SK-N-SH (cell line): ENCODE data around the gene ERN1. TPM values are rescaled to one million over a fixed set of nuclear protein-coding genes. Genes with fewer than 3 reads are reported as not detected.

Source experiments
- CTCF ChIA-PET: fragments of 300-600, 350-600 bp; formaldehyde crosslinking; extraction: SDS; loops from one replicate; lab custom pipeline; 2021; lab: Yijun Ruan, JAX
- POLR2A ChIA-PET: fragments of 350-600 bp; sonication (Branson Sonifier 250); formaldehyde crosslinking; extraction: SDS; loops from one replicate; lab custom pipeline; 2020; ENCODE audit warnings: antibody characterized with exemption, inconsistent platforms; lab: Yijun Ruan, JAX
- DNase-seq: peaks from one replicate; pipeline ENCODE4 v3.0.0; 2012
- H2AFZ ChIP-seq: fragments of 200-600 bp; sonication (generic); 2 replicates; pipeline ENCODE4 v1.8.1; 2016; ENCODE audit warnings: antibody characterized with exemption, mild to moderate bottlenecking, low read depth
- H3F3A ChIP-seq: fragments of 200-600 bp; sonication (generic); replicated peaks from 2 replicates; pipeline ENCODE3; 2016; ENCODE audit warnings: antibody characterized with exemption, mild to moderate bottlenecking; ENCODE audit not compliant: insufficient read depth
- H3K27ac ChIP-seq, 2 experiments: fragments of 200-500 bp in 1 of 2; fragments of 200-600 bp in 1 of 2; sonication (Bioruptor generic) in 1 of 2; sonication (generic), shearing (Covaris generic) in 1 of 2; 2 replicates each; pipeline versions ENCODE4 v1.5.1 to v1.6.1; 2014 to 2016; ENCODE audit warnings: low read depth in 2 of 2, inconsistent platforms in 1 of 2, low read length in 1 of 2, mild to moderate bottlenecking in 1 of 2, mixed read lengths in 1 of 2
- H3K27me3 ChIP-seq: fragments of 200-600 bp; sonication (generic), shearing (Covaris generic); 2 replicates; pipeline ENCODE4 v1.6.1; 2016; ENCODE audit warnings: mixed run types; ENCODE audit not compliant: insufficient read depth
- H3K36me3 ChIP-seq, 2 experiments: fragments of 200-500 bp in 1 of 2; fragments of 200-600 bp in 1 of 2; sonication (Bioruptor generic) in 1 of 2; sonication (generic) in 1 of 2; replicated peaks in 1 of 2; 2 replicates each; pipeline versions ENCODE3 to v1.5.1; 2014 to 2016; ENCODE audit warnings: low read length in 1 of 2, mild to moderate bottlenecking in 1 of 2; ENCODE audit not compliant: insufficient read depth in 2 of 2, control insufficient read depth in 1 of 2
- H3K4me1 ChIP-seq, 2 experiments: fragments of 200-500 bp in 1 of 2; fragments of 200-600 bp in 1 of 2; sonication (Bioruptor generic) in 1 of 2; sonication (generic), shearing (Covaris generic) in 1 of 2; 2 replicates each; pipeline versions ENCODE4 v1.5.1 to v1.6.1; 2014 to 2016; ENCODE audit warnings: low read depth in 1 of 2, low read length in 1 of 2, mixed run types in 1 of 2; ENCODE audit not compliant: insufficient read depth in 2 of 2, control insufficient read depth in 1 of 2
- H3K4me2 ChIP-seq: fragments of 200-600 bp; sonication (generic), shearing (Covaris generic); 2 replicates; pipeline ENCODE4 v1.6.1; 2017; ENCODE audit warnings: mixed run types
- H3K4me3 ChIP-seq, 2 experiments: fragments of 200-500 bp in 1 of 2; fragments of 200-600 bp in 1 of 2; sonication (Bioruptor generic) in 1 of 2; sonication (generic), shearing (Covaris generic) in 1 of 2; 2 replicates each; pipeline versions ENCODE4 v1.5.1 to v1.8.1; 2014 to 2016; ENCODE audit warnings: low read depth in 2 of 2, inconsistent platforms in 1 of 2, low read length in 1 of 2, mild to moderate bottlenecking in 1 of 2, mixed read lengths in 1 of 2, moderate library complexity in 1 of 2
- H3K79me2 ChIP-seq: fragments of 200-600 bp; sonication (generic); 2 replicates; pipeline ENCODE4 v1.8.1; 2017; ENCODE audit warnings: mild to moderate bottlenecking; ENCODE audit not compliant: insufficient read depth
- H3K9ac ChIP-seq: fragments of 200-600 bp; sonication (generic); 2 replicates; pipeline ENCODE4 v1.6.1; 2017; ENCODE audit warnings: mixed run types
- H3K9me2 ChIP-seq: fragments of 200-600 bp; sonication (generic); 2 replicates; pipeline ENCODE4 v1.6.1; 2017; ENCODE audit warnings: mixed run types
- H3K9me3 ChIP-seq: fragments of 200-600 bp; sonication (generic); 2 replicates; pipeline ENCODE4 v1.6.1; 2017; ENCODE audit warnings: mixed run types, mild to moderate bottlenecking, moderate library complexity
- H4K20me1 ChIP-seq: fragments of 200-600 bp; sonication (generic); 2 replicates; pipeline ENCODE4 v1.6.1; 2017; ENCODE audit warnings: mild to moderate bottlenecking, mixed run types; ENCODE audit not compliant: insufficient read depth
- CHD2 ChIP-seq: fragments of 150-350 bp; IDR thresholded peaks from 2 replicates; pipeline ENCODE4 v1.6.1; 2018; ENCODE audit warnings: low read length; ENCODE audit not compliant: partially characterized antibody
- CTCF ChIP-seq: fragments of 200-600 bp; sonication (generic); IDR thresholded peaks from 2 replicates; pipeline ENCODE4 v1.6.1; 2017; ENCODE audit warnings: antibody characterized with exemption, mild to moderate bottlenecking, moderate library complexity
- GATA2 ChIP-seq: sonication (generic); formaldehyde crosslinking; IDR thresholded peaks from 2 replicates; pipeline ENCODE4 v1.5.0; 2020; ENCODE audit warnings: mild to moderate bottlenecking, missing genetic modification reagents
- JUND ChIP-seq: IDR thresholded peaks from 2 replicates; pipeline ENCODE4 v1.4.0; 2012
- MXI1 ChIP-seq: IDR thresholded peaks from 2 replicates; pipeline ENCODE4 v1.6.1; 2012; ENCODE audit warnings: mild to moderate bottlenecking, low read depth, low read length, improper control_type of control experiment
- TCF12 ChIP-seq: IDR thresholded peaks from 2 replicates; pipeline ENCODE4 v1.4.0; 2012
- TEAD4 ChIP-seq: IDR thresholded peaks from 2 replicates; pipeline ENCODE4 v1.4.0; 2012; ENCODE audit warnings: mild to moderate bottlenecking, borderline replicate concordance; ENCODE audit not compliant: insufficient read depth
- YY1 ChIP-seq: IDR thresholded peaks from 2 replicates; pipeline ENCODE4 v1.4.0; 2012; ENCODE audit warnings: low read depth, mild to moderate bottlenecking
- WGBS: methylation state at CpG from one replicate; pipeline ENCODE4 v1.1.6; 2017; ENCODE audit warnings: low lambda C conversion rate; 5-methylcytosine and 5-hydroxymethylcytosine counted together
- polyA plus RNA-seq, 3 experiments: library from polyadenylated mRNA; depleted of rRNA; stranded (reverse); fragments of >200 nt; gene quantifications; 2 replicates each; pipeline ENCODE4 v1.2.3, GENCODE V29; 2012
- TF ChIP-seq, protein P1 (sequence below): IDR thresholded peaks from 2 replicates; pipeline ENCODE4 v1.4.0; 2012; ENCODE audit warnings: low read depth
- TF ChIP-seq, protein P2 (sequence below): fragments of 150-350 bp; IDR thresholded peaks from 2 replicates; pipeline ENCODE4 v1.6.1; 2016; ENCODE audit warnings: mild to moderate bottlenecking, low read depth, low read length

Gene ERN1
- polyA plus RNA-seq, 1 of the 3 experiments (the other 2 are of a cell fraction) = 7.3 TPM

- Histone ChIP-seq H2AFZ (no peak overlapping the region), H3K4me3 (no peak overlapping the region), H3F3A (no peaks in the 10 kb centered on the region), H3K9me3 (no peaks in the 10 kb centered on the region), H3K4me1 (no peaks in the 10 kb centered on the region)
- CTCF ChIA-PET = interaction anchor here (0.6 to 17.1 kb wide), 20 partner anchors 10 to 1493 kb away, joined by 3 to 810 read pairs (median 3); partner anchors contain the start of genes CSHL1, ERN1 and GH1
- TF ChIP-seq GATA2 (CRISPR knock-in tag) = no peak
- peak; percentile 51 for TF ChIP-seq CTCF
- TF ChIP-seq, protein P1, sequence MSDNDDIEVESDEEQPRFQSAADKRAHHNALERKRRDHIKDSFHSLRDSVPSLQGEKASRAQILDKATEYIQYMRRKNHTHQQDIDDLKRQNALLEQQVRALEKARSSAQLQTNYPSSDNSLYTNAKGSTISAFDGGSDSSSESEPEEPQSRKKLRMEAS = no peak
- no peak for TF ChIP-seq TCF12
- TF ChIP-seq MXI1 = no peak
- no peak for TF ChIP-seq TEAD4
- TF ChIP-seq, all 33 proteins: peak for 1
- H4K20me1 ChIP-seq = no peaks in the 10 kb centered on the region
- H3K27ac ChIP-seq = no peak overlapping the region
- WGBS = 73% methylated on average over 2 of the region's 2 CpGs
- POLR2A ChIA-PET = no interaction called here
- no peaks in the 10 kb centered on the region for H3K79me2 ChIP-seq
- H3K9me2 ChIP-seq = no peaks in the 10 kb centered on the region
- no peaks in the 10 kb centered on the region for H3K36me3 ChIP-seq
- H3K27me3 ChIP-seq = no peaks in the 10 kb centered on the region; the same call in 1 of the 2 replicates
- DNase-seq = no peak
- H3K4me2 ChIP-seq = no peak overlapping the region
- H3K9ac ChIP-seq = no peak overlapping the region
Observed at GRCh38 chr17:64017381-64017980, 112.5 kb downstream of the ERN1 start.

- no peaks in the 10 kb centered on the region for H3K9me3 ChIP-seq
- 93% methylated on average over 3 of the region's 3 CpGs for WGBS
- no peak overlapping the region for H3K9ac ChIP-seq
- no peaks in the 10 kb centered on the region; the same call in 1 of the 2 replicates for H3K27me3 ChIP-seq
- TF ChIP-seq CTCF (no peak), YY1 (no peak), JUND (no peak), TCF12 (no peak), CHD2 (no peak)
- TF ChIP-seq, protein P2, sequence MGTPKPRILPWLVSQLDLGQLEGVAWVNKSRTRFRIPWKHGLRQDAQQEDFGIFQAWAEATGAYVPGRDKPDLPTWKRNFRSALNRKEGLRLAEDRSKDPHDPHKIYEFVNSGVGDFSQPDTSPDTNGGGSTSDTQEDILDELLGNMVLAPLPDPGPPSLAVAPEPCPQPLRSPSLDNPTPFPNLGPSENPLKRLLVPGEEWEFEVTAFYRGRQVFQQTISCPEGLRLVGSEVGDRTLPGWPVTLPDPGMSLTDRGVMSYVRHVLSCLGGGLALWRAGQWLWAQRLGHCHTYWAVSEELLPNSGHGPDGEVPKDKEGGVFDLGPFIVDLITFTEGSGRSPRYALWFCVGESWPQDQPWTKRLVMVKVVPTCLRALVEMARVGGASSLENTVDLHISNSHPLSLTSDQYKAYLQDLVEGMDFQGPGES = no peak
- no peak overlapping the region for H2AFZ ChIP-seq
- no peak for DNase-seq
- no peaks in the 10 kb centered on the region for H3K4me1 ChIP-seq
- H3F3A ChIP-seq = no peaks in the 10 kb centered on the region
- CTCF ChIA-PET = interaction anchor here (0.6 to 17.1 kb wide), 19 partner anchors 11 to 1493 kb away, joined by 3 to 810 read pairs (median 4); partner anchors contain the start of genes CSHL1, ERN1 and GH1
- no peak overlapping the region for H3K27ac ChIP-seq
- POLR2A ChIA-PET = no interaction called here
- H3K4me3 ChIP-seq = no peak overlapping the region
- H3K4me2 ChIP-seq = no peak overlapping the region
- H3K36me3 ChIP-seq = no peaks in the 10 kb centered on the region
- no peaks in the 10 kb centered on the region for H3K9me2 ChIP-seq
- H3K79me2 ChIP-seq = no peaks in the 10 kb centered on the region
- H4K20me1 ChIP-seq = no peaks in the 10 kb centered on the region
Observed at GRCh38 chr17:64016974-64017373, 113.0 kb downstream of the ERN1 start.
